Calu3 (cell line): ENCODE data around the gene SLF2. TPM values are rescaled to one million over a fixed set of nuclear protein-coding genes. Genes with fewer than 3 reads are reported as not detected.

ENCODE experiments used
- BruUV-seq: library from RNA; stranded (reverse); fragments of 400-500 nt; replicated peaks from 2 replicates; lab custom pipeline; 2021; lab: Mats Ljungman, UMichigan
- CTCF ChIA-PET: fragments of 300-600 bp; sonication (Branson Sonifier 250); formaldehyde crosslinking; loops from one replicate; lab custom pipeline; 2022; ENCODE audit warnings: antibody characterized with exemption; lab: Charles Lee
- DNase-seq: peaks from one replicate; pipeline ENCODE4 v3.0.0; 2022
- H3K27ac Mint-ChIP-seq: one replicate; pipeline ENCODE4 v1.8.0; 2022; ENCODE audit warnings: mixed read lengths; ENCODE audit not compliant: unreplicated experiment
- H3K27me3 Mint-ChIP-seq: one replicate; pipeline ENCODE4 v1.8.0; 2022; ENCODE audit warnings: mixed read lengths; ENCODE audit not compliant: unreplicated experiment
- H3K36me3 Mint-ChIP-seq: one replicate; pipeline ENCODE4 v1.8.0; 2022; ENCODE audit warnings: mild to moderate bottlenecking, moderate library complexity, mixed read lengths; ENCODE audit not compliant: insufficient read depth, unreplicated experiment
- H3K4me1 Mint-ChIP-seq: one replicate; pipeline ENCODE4 v1.8.0; 2022; ENCODE audit warnings: mild to moderate bottlenecking, low read depth, mixed read lengths; ENCODE audit not compliant: unreplicated experiment
- H3K4me3 Mint-ChIP-seq: one replicate; pipeline ENCODE4 v1.8.0; 2022; ENCODE audit warnings: mild to moderate bottlenecking, low read depth, moderate library complexity, mixed read lengths; ENCODE audit not compliant: unreplicated experiment
- H3K9me3 Mint-ChIP-seq: one replicate; pipeline ENCODE4 v1.8.0; 2022; ENCODE audit warnings: low read depth, mixed read lengths; ENCODE audit not compliant: unreplicated experiment
- CTCF ChIP-seq: fragments of 200-600 bp; IDR thresholded peaks from one replicate; pipeline ENCODE4 v1.8.0; 2022; ENCODE audit warnings: antibody characterized with exemption; ENCODE audit not compliant: unreplicated experiment
- intact Hi-C: fragments of 100-400 bp; cut with micrococcal nuclease; formaldehyde crosslinking; loops from one replicate; pipeline ENCODE4 v1.10.0; 2022; ENCODE audit not compliant: unreplicated experiment
- total RNA-seq: library from RNA; stranded (reverse); gene quantifications from 2 replicates; pipeline ENCODE4 v1.2.3, GENCODE V29; 2022

SLF2 gene
- total RNA-seq, 1 experiment from 2014 or later = 18.3 TPM

- no peaks in the 10 kb centered on the region for H3K4me1 Mint-ChIP-seq
- BruUV-seq = no TSS peak
- no peak for DNase-seq
- CTCF ChIA-PET = no interaction called here
- H3K4me3 Mint-ChIP-seq = no peak overlapping the region
- intact Hi-C loops = no loop called here
- peaks cover 3% of the 10 kb centered on the region for H3K36me3 Mint-ChIP-seq
- no peak for TF ChIP-seq CTCF
- no peaks in the 10 kb centered on the region for H3K9me3 Mint-ChIP-seq
- no peak overlapping the region for H3K27ac Mint-ChIP-seq
- no peaks in the 10 kb centered on the region for H3K27me3 Mint-ChIP-seq
Observed at GRCh38 chr10:101005869-101006567, 93.3 kb downstream of the SLF2 start.

GRCh38 chr10:101006593-101007098 lies 93.9 kb downstream of the SLF2 start:
- H3K4me3 Mint-ChIP-seq = no peak overlapping the region
- H3K4me1 Mint-ChIP-seq = no peaks in the 10 kb centered on the region
- H3K27me3 Mint-ChIP-seq = no peaks in the 10 kb centered on the region
- no peak for TF ChIP-seq CTCF
- no peaks in the 10 kb centered on the region for H3K36me3 Mint-ChIP-seq
- BruUV-seq = no TSS peak
- intact Hi-C loops = no loop called here
- DNase-seq = no peak
- H3K9me3 Mint-ChIP-seq = no peaks in the 10 kb centered on the region
- H3K27ac Mint-ChIP-seq = no peak overlapping the region
- CTCF ChIA-PET = no interaction called here

- no peaks in the 10 kb centered on the region for H3K27me3 Mint-ChIP-seq
- no peak for TF ChIP-seq CTCF
- CTCF ChIA-PET = no interaction called here
- no peak for DNase-seq
- no TSS peak for BruUV-seq
- no peak overlapping the region for H3K4me3 Mint-ChIP-seq
- H3K27ac Mint-ChIP-seq = no peak overlapping the region
- no peaks in the 10 kb centered on the region for H3K36me3 Mint-ChIP-seq
- no peaks in the 10 kb centered on the region for H3K9me3 Mint-ChIP-seq
- no peaks in the 10 kb centered on the region for H3K4me1 Mint-ChIP-seq
- intact Hi-C loops = no loop called here
Observed at GRCh38 chr10:101007099-101007711, 94.4 kb downstream of the SLF2 start.

GRCh38 chr10:101007915-101008822 lies 95.4 kb downstream of the SLF2 start:
- BruUV-seq = no TSS peak
- DNase-seq = no peak
- no peak overlapping the region for H3K27ac Mint-ChIP-seq
- no peak overlapping the region for H3K4me3 Mint-ChIP-seq
- peaks cover 5% of the 10 kb centered on the region for H3K4me1 Mint-ChIP-seq
- H3K9me3 Mint-ChIP-seq = no peaks in the 10 kb centered on the region
- no peaks in the 10 kb centered on the region for H3K36me3 Mint-ChIP-seq
- TF ChIP-seq CTCF = no peak
- CTCF ChIA-PET = no interaction called here
- H3K27me3 Mint-ChIP-seq = no peaks in the 10 kb centered on the region
- intact Hi-C loops = no loop called here
